ENCODE measurements around the gene PLCL2.
"Not testable (repeated sequence)": the region's sequence is repeated elsewhere in the genome, so short reads cannot be mapped to it uniquely, and the experiment has no call there.

PLCL2 gene

GRCh38 chr3:16917980-16918682 lies 33.4 kb downstream of the PLCL2 start:
- no peak for DNase-seq

- no peak for DNase-seq
Measured at GRCh38 chr3:16918683-16919025, 33.9 kb downstream of the PLCL2 start.

- no peak for DNase-seq
Measured at GRCh38 chr3:16923112-16923511, 38.4 kb downstream of the PLCL2 start.

GRCh38 chr3:16927485-16927884 lies 42.7 kb downstream of the PLCL2 start:
- no peak for DNase-seq

- no peak for DNase-seq
Measured at GRCh38 chr3:16928386-16929132, 43.8 kb downstream of the PLCL2 start.

- DNase-seq: no peak
Measured at GRCh38 chr3:16929311-16929710, 44.6 kb downstream of the PLCL2 start.

GRCh38 chr3:16932877-16933276 lies 48.1 kb downstream of the PLCL2 start:
- DNase-seq: no peak

- no peak for DNase-seq
Measured at GRCh38 chr3:16935781-16936180, 51.0 kb downstream of the PLCL2 start.

GRCh38 chr3:16936233-16936632 lies 51.5 kb downstream of the PLCL2 start:
- DNase-seq: no peak

- DNase-seq: no peak
Measured at GRCh38 chr3:16936676-16937230, 52.0 kb downstream of the PLCL2 start.

- no peak for DNase-seq
Measured at GRCh38 chr3:16937326-16937845, 52.6 kb downstream of the PLCL2 start.

- DNase-seq: no peak
Measured at GRCh38 chr3:16940769-16941700, 56.3 kb downstream of the PLCL2 start.

- no peak for DNase-seq
Measured at GRCh38 chr3:16942955-16943354, 58.2 kb downstream of the PLCL2 start.

- no peak for DNase-seq
Measured at GRCh38 chr3:16943857-16944256, 59.1 kb downstream of the PLCL2 start.

- DNase-seq: no peak
Measured at GRCh38 chr3:16944356-16944755, 59.6 kb downstream of the PLCL2 start.

- DNase-seq: no peak
Measured at GRCh38 chr3:16945330-16945729, 60.6 kb downstream of the PLCL2 start.

GRCh38 chr3:16950282-16950681 lies 65.5 kb downstream of the PLCL2 start:
- DNase-seq: no peak

- no peak for DNase-seq
Measured at GRCh38 chr3:16950845-16951244, 66.1 kb downstream of the PLCL2 start.

GRCh38 chr3:16957852-16958251 lies 73.1 kb downstream of the PLCL2 start:
- DNase-seq: not testable (repeated sequence)

- DNase-seq: no peak
Measured at GRCh38 chr3:16960125-16960524, 75.4 kb downstream of the PLCL2 start.

- no peak for DNase-seq
Measured at GRCh38 chr3:16961621-16962205, 77.0 kb downstream of the PLCL2 start.

GRCh38 chr3:16975083-16975482 lies 90.3 kb downstream of the PLCL2 start:
- DNase-seq: no peak

Measured in activated CD4-positive, alpha-beta T cell treated with anti-CD3 and anti-CD28 coated beads, Interleukin-2, amount 50 U/mL, for 16 hours (primary cell).